Stomach (tissue), 4 donors: ENCODE measurements around the gene FAM120C.

Experiments used
- POLR2A ChIP-seq, 4 donors: fragments of 450-650 bp; IDR thresholded peaks; one replicate each; pipeline ENCODE4 v1.6.1; 2016; ENCODE audit warnings: antibody characterized with exemption in 4 of 4, control low read depth in 2 of 4, mild to moderate bottlenecking in 1 of 4, moderate library complexity in 1 of 4
- TF ChIP-seq, protein P1 (sequence below), 7 experiments: fragments of 450-650 bp in 4 of 7; fragments of 200-600 bp in 3 of 7; sonication (generic) in 3 of 7; IDR thresholded peaks; one replicate each; pipeline ENCODE4 v1.5.1; 2016 to 2019; ENCODE audit warnings: antibody characterized with exemption in 7 of 7, control low read depth in 2 of 7, mild to moderate bottlenecking in 1 of 7

DNA sequence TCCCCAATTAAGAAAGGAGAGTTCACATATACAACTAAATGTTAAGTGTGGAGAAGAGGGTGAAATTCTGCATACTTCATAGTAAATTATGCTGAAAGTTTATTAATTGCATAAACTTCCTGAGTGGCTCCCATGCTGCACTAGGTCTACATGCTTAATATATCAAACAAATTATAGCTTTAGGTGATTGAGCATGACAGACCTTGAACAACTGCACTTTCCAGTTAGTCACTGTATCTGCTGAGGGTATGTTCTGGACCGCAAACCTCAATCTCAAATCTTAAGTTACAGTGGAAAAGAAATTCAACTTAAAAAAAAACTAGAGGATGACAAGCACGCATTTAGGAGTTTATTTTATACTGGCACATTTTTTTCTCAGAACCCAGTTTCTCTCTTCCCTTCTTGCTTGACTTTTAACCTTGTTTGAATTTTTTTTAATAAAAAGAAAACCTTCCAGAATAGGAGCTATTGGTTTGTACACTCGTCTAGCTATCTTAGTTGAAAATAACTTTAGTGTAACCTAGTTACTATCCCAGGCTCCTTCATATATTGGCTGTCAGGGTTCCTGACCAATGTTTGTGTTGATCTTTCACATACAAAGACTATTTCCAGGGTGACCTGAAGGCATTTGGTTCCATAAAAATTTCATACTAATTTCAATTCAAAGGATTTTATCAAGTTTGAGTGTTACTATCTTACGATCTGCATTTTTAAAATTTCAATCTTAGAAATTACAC lies 10.2 kb upstream of the FAM120C start:
- TF ChIP-seq, protein P1, sequence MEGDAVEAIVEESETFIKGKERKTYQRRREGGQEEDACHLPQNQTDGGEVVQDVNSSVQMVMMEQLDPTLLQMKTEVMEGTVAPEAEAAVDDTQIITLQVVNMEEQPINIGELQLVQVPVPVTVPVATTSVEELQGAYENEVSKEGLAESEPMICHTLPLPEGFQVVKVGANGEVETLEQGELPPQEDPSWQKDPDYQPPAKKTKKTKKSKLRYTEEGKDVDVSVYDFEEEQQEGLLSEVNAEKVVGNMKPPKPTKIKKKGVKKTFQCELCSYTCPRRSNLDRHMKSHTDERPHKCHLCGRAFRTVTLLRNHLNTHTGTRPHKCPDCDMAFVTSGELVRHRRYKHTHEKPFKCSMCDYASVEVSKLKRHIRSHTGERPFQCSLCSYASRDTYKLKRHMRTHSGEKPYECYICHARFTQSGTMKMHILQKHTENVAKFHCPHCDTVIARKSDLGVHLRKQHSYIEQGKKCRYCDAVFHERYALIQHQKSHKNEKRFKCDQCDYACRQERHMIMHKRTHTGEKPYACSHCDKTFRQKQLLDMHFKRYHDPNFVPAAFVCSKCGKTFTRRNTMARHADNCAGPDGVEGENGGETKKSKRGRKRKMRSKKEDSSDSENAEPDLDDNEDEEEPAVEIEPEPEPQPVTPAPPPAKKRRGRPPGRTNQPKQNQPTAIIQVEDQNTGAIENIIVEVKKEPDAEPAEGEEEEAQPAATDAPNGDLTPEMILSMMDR (IDR thresholded peaks at IDR 0.05) = no peak
- TF ChIP-seq POLR2A (IDR thresholded peaks at IDR 0.05) = no peak
